ENCODE data around the gene FOXP1. TPM values are rescaled to one million over a fixed set of nuclear protein-coding genes. Genes with fewer than 3 reads are reported as not detected.

Gene FOXP1
- total RNA-seq, 1 donor from 2014 or later: 195 TPM

DNA sequence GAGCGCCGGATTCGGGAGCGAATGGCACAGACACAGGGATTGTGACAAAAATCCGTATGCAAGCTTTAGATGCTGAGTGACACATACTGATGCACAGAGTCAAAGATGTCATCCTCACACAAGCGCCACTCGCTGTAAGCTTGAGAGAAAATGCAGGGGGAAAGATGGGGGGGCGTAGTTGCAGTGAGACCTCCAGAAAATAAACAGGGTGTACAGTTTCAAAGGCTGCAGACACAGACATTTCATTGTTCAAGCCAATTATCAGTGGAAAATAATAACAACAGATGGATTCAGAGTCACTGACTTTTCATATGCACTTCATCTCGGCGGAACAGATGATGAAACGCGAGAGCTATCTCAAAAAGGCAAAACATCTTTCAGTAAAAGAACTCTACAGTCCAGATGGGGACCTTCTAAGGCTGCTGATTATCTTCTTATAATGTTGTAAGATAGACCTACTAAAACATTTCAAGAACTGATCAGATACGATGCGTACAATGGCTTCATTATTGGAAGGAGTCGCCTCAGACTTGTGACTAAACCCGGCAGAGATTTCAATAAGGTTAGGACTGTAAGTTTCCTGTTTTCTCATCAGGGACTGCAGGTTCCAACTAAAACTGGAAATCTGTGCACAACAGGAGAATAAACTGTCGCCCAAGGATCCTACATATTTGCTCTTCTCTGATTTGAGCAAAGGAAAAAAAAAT, 275.4 kb downstream of the FOXP1 start:
- H3K4me1 Mint-ChIP-seq (ENCODE audit: unreplicated experiment): peaks cover 84% of the 10 kb centered on the region
- H3K27me3 Mint-ChIP-seq (ENCODE audit: unreplicated experiment): no peaks in the 10 kb centered on the region
- no peaks in the 10 kb centered on the region for H3K9me3 Mint-ChIP-seq (ENCODE audit: unreplicated experiment)
- DNase-seq (ENCODE audit: extremely low spot score, unreplicated experiment): no peak
- H3K27ac Mint-ChIP-seq (ENCODE audit: unreplicated experiment): peak overlapping the region; percentile 73
- H3K4me3 Mint-ChIP-seq (ENCODE audit: unreplicated experiment): peak overlapping the region; percentile 9
- no peak for TF ChIP-seq CTCF (IDR thresholded peaks at IDR 0.05)
- H3K36me3 Mint-ChIP-seq (ENCODE audit: unreplicated experiment): peaks cover 3% of the 10 kb centered on the region

- TF ChIP-seq CTCF (IDR thresholded peaks at IDR 0.05): no peak
- Mint-ChIP-seq H3K4me1 (ENCODE audit: unreplicated experiment) (peaks cover 91% of the 10 kb centered on the region), H3K36me3 (ENCODE audit: unreplicated experiment) (no peaks in the 10 kb centered on the region), H3K9me3 (ENCODE audit: unreplicated experiment) (no peaks in the 10 kb centered on the region), H3K4me3 (ENCODE audit: unreplicated experiment) (peak overlapping the region; percentile 79), H3K27me3 (ENCODE audit: unreplicated experiment) (no peaks in the 10 kb centered on the region), H3K27ac (ENCODE audit: unreplicated experiment) (peak overlapping the region; percentile 94)
- DNase-seq (ENCODE audit: extremely low spot score, unreplicated experiment): no peak
Measured at GRCh38 chr3:71305231-71306206, 278.0 kb downstream of the FOXP1 start.

DNA sequence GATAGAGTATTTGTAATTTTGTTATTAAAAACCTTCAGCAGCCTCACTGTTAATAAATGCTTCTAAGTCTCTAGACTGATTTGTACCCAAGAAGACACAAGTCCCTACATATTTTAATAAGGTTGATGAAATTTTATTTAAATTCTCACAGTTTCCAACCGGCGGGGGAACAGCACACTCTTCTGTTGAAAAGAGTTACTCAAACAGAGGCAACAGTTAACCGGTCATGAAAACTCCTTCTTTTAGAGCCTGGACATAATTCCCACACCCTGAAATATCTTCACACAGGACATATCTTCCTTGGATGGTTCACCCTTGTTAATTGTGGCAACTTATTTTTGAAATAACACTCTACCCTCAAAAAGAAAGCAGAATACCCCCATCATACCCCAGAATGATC, 278.8 kb downstream of the FOXP1 start:
- H3K36me3 Mint-ChIP-seq (ENCODE audit: unreplicated experiment): peaks cover 2% of the 10 kb centered on the region
- H3K4me3 Mint-ChIP-seq (ENCODE audit: unreplicated experiment): peak overlapping the region; percentile 79
- peak overlapping the region; percentile 94 for H3K27ac Mint-ChIP-seq (ENCODE audit: unreplicated experiment)
- peak; percentile 74 for TF ChIP-seq CTCF (IDR thresholded peaks at IDR 0.05)
- no peaks in the 10 kb centered on the region for H3K27me3 Mint-ChIP-seq (ENCODE audit: unreplicated experiment)
- no peaks in the 10 kb centered on the region for H3K9me3 Mint-ChIP-seq (ENCODE audit: unreplicated experiment)
- no peak for DNase-seq (ENCODE audit: extremely low spot score, unreplicated experiment)
- peaks cover 91% of the 10 kb centered on the region for H3K4me1 Mint-ChIP-seq (ENCODE audit: unreplicated experiment)

- H3K27me3 Mint-ChIP-seq (ENCODE audit: unreplicated experiment): no peaks in the 10 kb centered on the region
- H3K4me3 Mint-ChIP-seq (ENCODE audit: unreplicated experiment): peak overlapping the region; percentile 79
- no peaks in the 10 kb centered on the region for H3K9me3 Mint-ChIP-seq (ENCODE audit: unreplicated experiment)
- TF ChIP-seq CTCF (IDR thresholded peaks at IDR 0.05): no peak
- peaks cover 89% of the 10 kb centered on the region for H3K4me1 Mint-ChIP-seq (ENCODE audit: unreplicated experiment)
- H3K27ac Mint-ChIP-seq (ENCODE audit: unreplicated experiment): peak overlapping the region; percentile 94
- peaks cover 2% of the 10 kb centered on the region for H3K36me3 Mint-ChIP-seq (ENCODE audit: unreplicated experiment)
- DNase-seq (ENCODE audit: extremely low spot score, unreplicated experiment): no peak
Measured at GRCh38 chr3:71304247-71304646, 279.3 kb downstream of the FOXP1 start.
